Testis (tissue), 2 donors: ENCODE data around the gene KDM3B.

Experiments
- CTCF ChIP-seq, 3 experiments: fragments of 450-650 bp in 2 of 3; fragments of 200-600 bp in 1 of 3; sonication (generic) in 1 of 3; IDR thresholded peaks; one replicate each; pipeline ENCODE4 v1.5.1; 2016 to 2019; ENCODE audit warnings: antibody characterized with exemption in 3 of 3, mild to moderate bottlenecking in 2 of 3, moderate library complexity in 1 of 3
- POLR2A ChIP-seq: fragments of 450-650 bp; IDR thresholded peaks from one replicate; pipeline ENCODE4 v1.6.1; 2017; ENCODE audit warnings: antibody characterized with exemption, mild to moderate bottlenecking, moderate library complexity

- TF ChIP-seq CTCF (IDR thresholded peaks at IDR 0.05), result no peak
- TF ChIP-seq POLR2A, result no peak
Observed at GRCh38 chr5:138425079-138425478, 72.6 kb downstream of the KDM3B start.
